MCF 10A (cell line): ENCODE measurements around the gene HTT. TPM values are rescaled to one million over a fixed set of nuclear protein-coding genes. Genes with fewer than 3 reads are reported as not detected.

Source experiments
- BruUV-seq: library from RNA; stranded (reverse); fragments of 400-500 nt; replicated peaks from 2 replicates; lab custom pipeline; 2021; lab: Mats Ljungman, UMichigan
- CTCF ChIA-PET: fragments of 300-600 bp; sonication (Branson Sonifier 250); formaldehyde crosslinking; extraction: SDS; loops from one replicate; lab custom pipeline; 2021; ENCODE audit warnings: antibody characterized with exemption, inconsistent platforms; lab: Yijun Ruan, JAX
- POLR2A ChIA-PET: fragments of 300-600, 350-650 bp; sonication (Branson Sonifier 250); formaldehyde crosslinking; extraction: SDS; loops from one replicate; lab custom pipeline; 2020; ENCODE audit warnings: antibody characterized with exemption, inconsistent platforms; lab: Yijun Ruan, JAX
- DNase-seq: peaks from one replicate; pipeline ENCODE4 v3.0.0-alpha.2; 2018; ENCODE audit not compliant: unreplicated experiment
- H3K27ac Mint-ChIP-seq: one replicate; pipeline ENCODE4 v1.8.0; 2022; ENCODE audit warnings: mild to moderate bottlenecking, low read depth, mixed read lengths; ENCODE audit not compliant: unreplicated experiment
- H3K27me3 Mint-ChIP-seq: one replicate; pipeline ENCODE4 v1.8.0; 2022; ENCODE audit warnings: mixed read lengths; ENCODE audit not compliant: insufficient read depth, unreplicated experiment
- H3K36me3 Mint-ChIP-seq: one replicate; pipeline ENCODE4 v1.8.0; 2022; ENCODE audit warnings: mild to moderate bottlenecking, moderate library complexity, mixed read lengths; ENCODE audit not compliant: insufficient read depth, unreplicated experiment
- H3K4me1 Mint-ChIP-seq: one replicate; pipeline ENCODE4 v1.8.0; 2022; ENCODE audit warnings: mixed read lengths; ENCODE audit not compliant: insufficient read depth, unreplicated experiment
- H3K4me3 Mint-ChIP-seq: one replicate; pipeline ENCODE4 v1.8.0; 2022; ENCODE audit warnings: mild to moderate bottlenecking, moderate library complexity, mixed read lengths; ENCODE audit not compliant: unreplicated experiment
- H3K9me3 Mint-ChIP-seq: one replicate; pipeline ENCODE4 v1.8.0; 2022; ENCODE audit warnings: mixed read lengths; ENCODE audit not compliant: unreplicated experiment
- intact Hi-C: fragments of 100-400 bp; cut with micrococcal nuclease; formaldehyde crosslinking; loops from 2 replicates; pipeline ENCODE4 v1.14.1; 2022
- total RNA-seq: library from RNA; stranded (reverse); gene quantifications from 2 replicates; pipeline ENCODE4 v1.2.3, GENCODE V29; 2022
- TF ChIP-seq, protein P1 (sequence below): fragments of 200-600 bp; IDR thresholded peaks from one replicate; pipeline ENCODE4 v1.8.0; 2022; ENCODE audit warnings: antibody characterized with exemption, mild to moderate bottlenecking; ENCODE audit not compliant: unreplicated experiment

The HTT gene
- total RNA-seq, 1 experiment from 2014 or later = 47.4 TPM

GRCh38 chr4:3184725-3185124 lies 110.2 kb downstream of the HTT start:
- POLR2A ChIA-PET = no interaction called here
- H3K4me1 Mint-ChIP-seq = no peaks in the 10 kb centered on the region
- no peaks in the 10 kb centered on the region for H3K27me3 Mint-ChIP-seq
- no TSS peak for BruUV-seq
- intact Hi-C loops = no loop called here
- TF ChIP-seq, protein P1, sequence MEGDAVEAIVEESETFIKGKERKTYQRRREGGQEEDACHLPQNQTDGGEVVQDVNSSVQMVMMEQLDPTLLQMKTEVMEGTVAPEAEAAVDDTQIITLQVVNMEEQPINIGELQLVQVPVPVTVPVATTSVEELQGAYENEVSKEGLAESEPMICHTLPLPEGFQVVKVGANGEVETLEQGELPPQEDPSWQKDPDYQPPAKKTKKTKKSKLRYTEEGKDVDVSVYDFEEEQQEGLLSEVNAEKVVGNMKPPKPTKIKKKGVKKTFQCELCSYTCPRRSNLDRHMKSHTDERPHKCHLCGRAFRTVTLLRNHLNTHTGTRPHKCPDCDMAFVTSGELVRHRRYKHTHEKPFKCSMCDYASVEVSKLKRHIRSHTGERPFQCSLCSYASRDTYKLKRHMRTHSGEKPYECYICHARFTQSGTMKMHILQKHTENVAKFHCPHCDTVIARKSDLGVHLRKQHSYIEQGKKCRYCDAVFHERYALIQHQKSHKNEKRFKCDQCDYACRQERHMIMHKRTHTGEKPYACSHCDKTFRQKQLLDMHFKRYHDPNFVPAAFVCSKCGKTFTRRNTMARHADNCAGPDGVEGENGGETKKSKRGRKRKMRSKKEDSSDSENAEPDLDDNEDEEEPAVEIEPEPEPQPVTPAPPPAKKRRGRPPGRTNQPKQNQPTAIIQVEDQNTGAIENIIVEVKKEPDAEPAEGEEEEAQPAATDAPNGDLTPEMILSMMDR = no peak
- CTCF ChIA-PET = interaction anchor here (1.0 kb wide), 1 partner anchor 78 kb away, joined by 3 read pairs; no protein-coding TSS in a partner anchor
- no peak for DNase-seq
- peaks cover 65% of the 10 kb centered on the region for H3K36me3 Mint-ChIP-seq
- H3K9me3 Mint-ChIP-seq = no peaks in the 10 kb centered on the region
- no peak overlapping the region for H3K4me3 Mint-ChIP-seq
- H3K27ac Mint-ChIP-seq = no peak overlapping the region

DNA sequence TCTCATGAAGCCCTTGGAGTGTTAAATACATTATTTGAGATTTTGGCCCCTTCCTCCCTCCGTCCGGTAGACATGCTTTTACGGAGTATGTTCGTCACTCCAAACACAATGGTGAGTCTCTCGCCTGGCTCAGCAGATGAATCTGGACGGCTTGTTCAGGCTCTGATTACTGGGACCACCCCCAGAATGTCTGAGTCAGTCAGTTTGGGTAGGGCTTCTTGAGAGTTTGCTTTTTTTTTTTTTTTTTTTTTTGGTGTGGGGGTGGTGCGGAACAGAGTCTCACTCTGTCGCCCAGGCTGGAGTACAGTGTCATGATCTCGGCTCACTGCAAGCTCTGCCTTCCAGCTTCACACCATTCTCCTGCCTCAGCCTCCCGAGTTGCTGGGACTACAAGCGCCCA lies 112.1 kb downstream of the HTT start:
- Mint-ChIP-seq H3K27ac (no peak overlapping the region), H3K4me3 (no peak overlapping the region), H3K9me3 (no peaks in the 10 kb centered on the region), H3K36me3 (peaks cover 74% of the 10 kb centered on the region), H3K27me3 (no peaks in the 10 kb centered on the region), H3K4me1 (peaks cover 5% of the 10 kb centered on the region)
- intact Hi-C loops = no loop called here
- DNase-seq = no peak
- no TSS peak for BruUV-seq
- TF ChIP-seq, protein P1 = no peak
- ChIA-PET CTCF (no interaction called here), POLR2A (interaction anchor here (0.8 kb wide), 1 partner anchor 12 kb away, joined by 5 read pairs; no protein-coding TSS in a partner anchor)

GRCh38 chr4:3188118-3188517 lies 113.6 kb downstream of the HTT start:
- CTCF ChIA-PET = no interaction called here
- H3K9me3 Mint-ChIP-seq = no peaks in the 10 kb centered on the region
- no peak for DNase-seq
- POLR2A ChIA-PET = no interaction called here
- TF ChIP-seq, protein P1 = no peak
- intact Hi-C loops = no loop called here
- no TSS peak for BruUV-seq
- H3K36me3 Mint-ChIP-seq = peaks cover 72% of the 10 kb centered on the region
- no peak overlapping the region for H3K27ac Mint-ChIP-seq
- peaks cover 9% of the 10 kb centered on the region for H3K4me1 Mint-ChIP-seq
- H3K27me3 Mint-ChIP-seq = no peaks in the 10 kb centered on the region
- H3K4me3 Mint-ChIP-seq = no peak overlapping the region

- POLR2A ChIA-PET = no interaction called here
- H3K27me3 Mint-ChIP-seq = no peaks in the 10 kb centered on the region
- CTCF ChIA-PET = no interaction called here
- H3K27ac Mint-ChIP-seq = no peak overlapping the region
- H3K36me3 Mint-ChIP-seq = peaks cover 70% of the 10 kb centered on the region
- H3K4me1 Mint-ChIP-seq = peaks cover 9% of the 10 kb centered on the region
- DNase-seq = no peak
- no TSS peak for BruUV-seq
- TF ChIP-seq, protein P1 = no peak
- intact Hi-C loops = no loop called here
- no peak overlapping the region for H3K4me3 Mint-ChIP-seq
- H3K9me3 Mint-ChIP-seq = no peaks in the 10 kb centered on the region
Measured at GRCh38 chr4:3189459-3189858, 115.0 kb downstream of the HTT start.
